NCI-H2196 treated with DMSO at 0.1 percent for 48 hours (cell line): ENCODE data around the gene PAPSS1.
"Not testable (repeated sequence)": the region's sequence is repeated elsewhere in the genome, so short reads cannot be mapped to it uniquely, and the experiment has no call there.

ENCODE experiments used
- DNase-seq: peaks from one replicate; lab custom pipeline; 2025; ENCODE audit not compliant: unreplicated experiment; lab: John Stamatoyannopoulos, UW

Gene PAPSS1

GRCh38 chr4:107726131-107726925 is 6.3 kb upstream of the PAPSS1 start:
- not testable (repeated sequence) for DNase-seq

GRCh38 chr4:107725281-107725859 is 5.3 kb upstream of the PAPSS1 start:
- DNase-seq, result no peak

GRCh38 chr4:107723331-107723730 is 3.3 kb upstream of the PAPSS1 start:
- not testable (repeated sequence) for DNase-seq

GRCh38 chr4:107721436-107722100 is 1.5 kb upstream of the PAPSS1 start:
- DNase-seq, result no peak

- no peak for DNase-seq
These were observed 670 bp downstream of the PAPSS1 start for GRCh38 chr4:107719207-107719921.

GRCh38 chr4:107718351-107718965 is 1.6 kb downstream of the PAPSS1 start:
- DNase-seq, result no peak

- no peak for DNase-seq
These were observed 5.8 kb downstream of the PAPSS1 start for GRCh38 chr4:107714256-107714655.

- DNase-seq, result no peak
These were observed 7.8 kb downstream of the PAPSS1 start for GRCh38 chr4:107712236-107712635.

- no peak for DNase-seq
These were observed 8.2 kb downstream of the PAPSS1 start for GRCh38 chr4:107711831-107712230.

- no peak for DNase-seq
These were observed 9.3 kb downstream of the PAPSS1 start for GRCh38 chr4:107710493-107711459.

- DNase-seq, result no peak
These were observed 10.1 kb downstream of the PAPSS1 start for GRCh38 chr4:107709916-107710315.

- no peak for DNase-seq
These were observed 11.8 kb downstream of the PAPSS1 start for GRCh38 chr4:107708225-107708624.

GRCh38 chr4:107705742-107706556 is 14.1 kb downstream of the PAPSS1 start:
- DNase-seq, result no peak

GRCh38 chr4:107701565-107701964 is 18.5 kb downstream of the PAPSS1 start:
- DNase-seq, result no peak

- DNase-seq, result no peak
These were observed 20.4 kb downstream of the PAPSS1 start for GRCh38 chr4:107699466-107700206.

- not testable (repeated sequence) for DNase-seq
These were observed 23.8 kb downstream of the PAPSS1 start for GRCh38 chr4:107696187-107696586.

- DNase-seq, result no peak
These were observed 26.9 kb downstream of the PAPSS1 start for GRCh38 chr4:107693132-107693531.

GRCh38 chr4:107692202-107692601 is 27.8 kb downstream of the PAPSS1 start:
- no peak for DNase-seq
